ENCODE measurements around the gene ASPG.

The ASPG gene

DNA sequence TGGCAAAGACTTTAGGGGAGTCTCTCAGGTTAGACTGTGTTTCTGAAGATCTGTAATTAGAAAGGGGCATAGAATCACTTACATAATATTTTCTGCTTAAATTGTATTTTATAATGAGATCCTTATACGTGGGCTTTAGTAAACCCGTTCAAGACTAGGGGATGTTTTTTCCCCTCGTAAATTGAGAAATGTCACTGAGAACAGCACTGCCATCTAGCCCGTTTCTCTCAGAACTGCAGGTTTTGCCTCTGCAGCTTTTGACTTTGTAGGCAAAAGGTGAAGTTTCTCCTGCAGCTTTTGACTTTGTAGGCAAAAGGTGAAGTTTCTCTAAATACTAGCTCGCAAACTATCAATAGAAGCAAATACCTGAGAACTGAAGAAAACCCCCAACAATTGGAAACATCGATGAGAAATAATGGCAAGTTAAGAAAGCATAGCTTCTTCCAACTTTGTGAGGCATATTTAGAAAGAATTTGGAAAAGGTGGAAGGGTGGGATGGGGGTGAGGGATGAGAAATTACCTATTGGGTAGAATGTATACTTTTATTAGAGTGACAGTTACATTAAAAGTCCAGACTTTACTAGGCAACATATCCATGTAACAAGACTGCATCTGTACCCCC lies 9.9 kb upstream of the ASPG start:
- DNase-seq (ENCODE audit: low read depth) = no peak

DNA sequence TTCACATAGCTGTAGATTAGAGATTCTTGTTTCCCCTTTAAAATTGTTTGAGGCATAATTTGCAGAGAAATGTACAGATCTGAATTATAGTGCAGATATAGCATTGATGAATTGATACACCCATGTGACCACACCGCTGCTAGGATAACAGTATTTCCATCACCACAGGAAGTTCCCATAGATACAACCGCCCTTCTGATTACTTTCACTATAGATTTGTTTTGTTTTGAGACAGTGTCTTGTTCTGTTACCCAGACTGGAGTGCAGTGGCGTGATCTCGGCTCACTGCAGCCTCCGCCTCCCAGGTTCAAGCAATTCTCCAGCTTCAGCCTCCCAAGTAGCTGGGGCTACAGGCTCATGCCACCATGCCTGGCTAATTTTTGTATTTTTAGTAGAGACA lies 8.8 kb upstream of the ASPG start:
- no peak for DNase-seq (ENCODE audit: low read depth)

DNA sequence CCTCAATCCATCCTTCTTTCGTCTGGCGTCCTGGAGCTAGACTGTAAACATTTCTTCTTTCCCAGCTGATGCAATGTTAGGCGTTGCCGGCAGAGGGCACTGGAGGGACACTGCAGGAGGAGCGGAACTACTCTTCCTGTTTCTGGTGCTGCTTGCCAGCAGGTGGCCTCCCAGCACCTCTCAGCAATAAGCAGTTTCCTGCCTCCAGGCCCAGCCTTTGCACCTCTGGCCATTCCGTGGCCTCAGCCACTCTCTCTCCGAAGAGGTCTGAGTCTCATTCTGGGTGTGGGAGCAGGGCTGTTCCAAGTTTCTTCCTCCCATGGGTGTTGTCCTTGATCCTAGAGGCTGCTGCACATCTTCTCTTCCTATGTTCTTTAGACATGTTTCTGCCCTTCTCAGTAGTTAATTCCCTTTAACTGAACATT lies 7.5 kb upstream of the ASPG start:
- DNase-seq (ENCODE audit: low read depth) = peak; percentile 77

DNA sequence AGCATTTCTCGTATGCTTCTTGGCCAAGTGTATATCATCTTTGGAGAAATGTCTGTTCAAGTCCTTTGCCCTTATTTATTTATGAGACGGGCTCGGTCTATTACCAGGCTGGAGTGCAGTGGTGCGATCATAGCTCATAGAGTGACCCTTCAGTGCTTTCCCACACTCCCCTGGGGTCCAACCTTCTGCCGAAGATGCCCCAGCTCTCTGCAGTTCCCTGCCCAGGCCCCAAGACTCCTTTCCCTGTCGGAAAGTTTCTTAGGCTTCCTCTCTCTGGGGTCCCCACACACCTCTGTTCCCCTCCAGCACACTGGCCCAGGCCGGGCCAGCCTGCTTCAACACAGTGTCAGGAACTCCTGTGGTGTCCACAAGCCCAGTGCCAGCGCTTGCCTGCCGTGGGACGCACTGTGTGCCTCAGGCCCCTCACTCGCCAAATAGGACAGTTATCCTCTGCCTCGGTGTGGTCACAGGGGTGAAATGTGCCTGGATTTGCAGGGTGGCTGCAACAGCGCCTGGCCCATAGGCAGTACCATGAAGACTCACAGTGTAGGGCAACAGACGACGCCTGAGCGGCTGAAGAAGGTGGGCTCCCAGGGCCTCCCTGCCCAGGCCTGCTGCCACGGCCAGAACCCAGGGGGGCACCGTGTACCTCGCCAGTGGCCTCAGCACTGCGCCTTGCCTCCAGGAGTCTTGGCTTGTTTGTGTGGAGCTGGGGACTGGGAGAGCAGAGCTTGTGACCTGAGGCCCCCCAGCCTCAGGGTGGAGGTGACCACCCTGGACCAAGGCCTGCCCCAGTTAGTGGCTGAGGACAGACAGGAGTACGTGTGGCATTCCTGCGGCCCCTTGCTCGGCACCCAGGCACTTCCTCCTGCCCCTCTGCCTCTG lies 4.9 kb upstream of the ASPG start:
- DNase-seq (ENCODE audit: low read depth) = no peak

DNA sequence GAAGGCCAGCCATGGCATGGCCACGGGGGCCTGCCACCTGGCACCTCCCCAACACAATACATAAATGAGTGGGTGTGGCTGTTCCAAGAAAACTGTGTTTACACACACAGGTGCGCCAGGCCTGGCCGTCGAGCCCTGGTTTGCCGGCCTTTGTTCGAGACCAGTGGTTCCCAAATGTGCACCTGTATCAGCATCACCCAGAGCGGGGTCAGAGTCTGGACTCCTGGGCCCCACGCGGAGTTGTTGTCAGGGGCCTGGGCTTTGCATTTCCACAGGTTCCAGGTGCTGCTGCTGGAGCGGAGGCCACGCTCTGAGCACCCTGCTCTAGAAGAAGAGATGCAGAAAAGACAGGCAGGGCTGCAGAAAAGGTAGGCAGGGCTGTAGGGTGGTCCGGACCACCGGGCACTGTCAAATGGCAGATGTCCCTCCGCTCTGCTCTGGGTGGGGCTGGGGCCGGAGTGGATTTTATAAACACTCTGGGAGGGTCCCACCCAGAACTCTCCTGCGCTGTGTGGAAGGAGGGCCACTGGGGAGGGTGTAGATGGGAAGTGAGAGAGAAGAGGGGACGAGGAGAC lies 4.2 kb upstream of the ASPG start:
- no peak for DNase-seq (ENCODE audit: low read depth)

DNA sequence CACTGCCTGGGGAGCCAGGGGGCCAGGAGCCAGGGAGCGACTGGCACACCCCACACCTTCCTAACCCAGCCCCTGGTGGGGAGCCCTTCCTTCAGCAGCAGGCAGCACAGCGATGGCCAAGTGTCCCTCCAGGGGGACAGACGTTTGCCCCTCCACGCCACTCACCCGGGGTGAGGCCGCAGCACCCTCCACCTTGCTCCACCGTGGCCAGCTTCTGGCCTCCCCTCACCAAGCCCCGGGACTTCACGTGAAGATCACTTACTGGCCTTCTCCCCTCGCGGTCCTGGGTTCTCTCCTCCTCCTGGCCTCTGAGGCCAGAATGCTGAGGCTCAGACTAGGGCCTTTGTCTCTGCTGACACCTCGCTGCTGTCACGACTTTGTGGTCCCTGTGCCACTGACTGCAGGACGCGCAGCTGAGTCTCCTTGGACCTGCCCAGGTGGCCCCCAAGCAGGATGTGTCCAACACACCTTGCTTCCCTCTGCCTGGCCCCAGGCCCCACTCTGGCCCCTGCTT lies 3.5 kb upstream of the ASPG start:
- no peak for DNase-seq (ENCODE audit: low read depth)

DNA sequence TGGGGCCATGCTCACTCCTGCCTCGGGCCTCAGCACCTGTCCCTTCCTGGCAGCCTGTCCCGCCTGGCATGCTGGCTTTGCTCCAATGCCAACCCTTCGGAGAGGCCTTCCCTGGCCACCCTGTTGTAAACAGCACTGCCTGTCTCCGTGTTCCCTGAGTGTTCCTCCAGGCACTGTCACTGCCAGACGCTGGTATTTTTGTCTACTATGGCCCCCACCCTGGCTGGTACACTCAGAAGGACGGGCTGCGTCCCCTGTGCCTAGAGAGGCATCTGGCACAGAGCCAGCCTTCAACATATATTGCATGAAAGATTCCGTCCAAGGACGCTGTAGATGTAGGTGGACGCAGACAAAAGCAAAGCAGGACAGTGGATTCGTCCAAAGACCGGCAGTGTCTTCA lies 2.7 kb upstream of the ASPG start:
- no peak for DNase-seq (ENCODE audit: low read depth)

DNA sequence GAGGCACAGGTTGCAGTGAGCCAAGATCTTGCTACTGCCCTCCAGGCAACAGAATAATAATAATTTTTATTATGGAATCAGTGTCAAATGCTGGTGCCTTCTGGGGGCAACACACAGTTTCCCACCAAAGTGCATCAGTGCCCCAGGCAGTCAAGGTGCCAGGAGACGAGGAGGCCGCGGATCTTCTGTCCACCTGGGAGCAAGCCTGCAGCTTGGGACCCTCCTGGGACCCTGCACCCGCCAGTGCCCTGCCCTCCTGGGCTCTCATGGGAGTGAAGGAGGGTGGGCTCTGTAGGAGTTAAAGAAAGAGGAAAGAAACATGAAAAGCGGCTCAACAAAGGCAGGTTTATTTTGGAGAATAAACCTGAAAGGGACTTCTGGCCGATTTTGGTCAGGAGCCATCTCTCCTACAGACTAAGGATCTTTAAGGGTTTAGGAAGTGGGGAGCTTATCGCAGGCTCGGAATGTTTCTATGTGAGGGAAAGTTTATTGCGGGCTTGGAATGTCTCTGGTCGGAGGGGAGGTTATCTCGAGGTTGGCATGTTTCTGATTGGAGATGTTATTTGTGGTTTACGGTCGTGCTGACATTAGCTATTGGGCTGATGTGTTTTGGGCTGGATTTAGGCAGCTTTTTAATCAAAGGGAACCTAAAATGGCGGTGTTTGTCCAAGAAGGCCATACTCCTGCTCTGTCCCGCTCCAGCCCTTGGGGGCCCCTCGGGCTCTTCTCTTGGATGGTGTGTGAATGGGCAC lies 1.1 kb upstream of the ASPG start:
- no peak for DNase-seq (ENCODE audit: low read depth)

DNA sequence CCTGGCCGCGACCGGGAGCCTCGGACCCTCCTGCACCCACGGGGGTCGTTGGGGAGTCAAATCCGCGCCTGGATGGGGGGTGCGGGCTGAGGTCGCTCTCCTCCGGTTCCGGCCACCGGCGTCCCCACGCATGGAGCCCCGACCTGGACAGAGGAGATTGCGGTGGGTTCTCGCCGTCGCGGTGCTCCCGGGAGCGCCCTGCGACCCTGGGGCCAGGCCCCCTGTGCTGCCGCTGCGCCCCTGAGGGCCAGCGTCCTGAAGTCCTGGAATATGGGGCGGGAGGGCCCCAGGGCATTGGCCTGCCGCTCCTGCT lies 345 bp downstream of the ASPG start:
- no peak for DNase-seq (ENCODE audit: low read depth)

DNA sequence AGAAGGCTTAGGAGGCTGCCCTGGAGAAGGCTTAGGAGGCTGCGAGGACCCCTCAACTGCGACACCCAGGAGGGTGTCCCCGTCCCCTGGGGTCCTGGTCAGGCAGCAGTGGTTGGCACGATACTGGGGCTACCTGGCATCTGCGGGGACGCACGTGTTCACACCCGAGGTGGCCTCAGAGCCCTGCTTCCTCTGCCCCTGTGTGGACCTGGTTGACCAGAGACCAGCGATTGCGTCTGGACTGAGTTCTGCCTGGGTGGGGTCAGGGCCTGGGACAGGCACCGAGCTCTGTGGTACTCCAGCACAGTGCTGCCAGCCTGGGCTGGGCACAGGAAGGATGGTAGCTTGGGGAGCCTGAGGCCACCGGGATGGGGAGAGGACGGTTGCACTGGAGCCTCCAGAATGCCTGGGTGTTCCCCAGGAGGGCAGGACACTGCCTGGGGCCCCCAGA lies 735 bp downstream of the ASPG start:
- no peak for DNase-seq (ENCODE audit: low read depth)

DNA sequence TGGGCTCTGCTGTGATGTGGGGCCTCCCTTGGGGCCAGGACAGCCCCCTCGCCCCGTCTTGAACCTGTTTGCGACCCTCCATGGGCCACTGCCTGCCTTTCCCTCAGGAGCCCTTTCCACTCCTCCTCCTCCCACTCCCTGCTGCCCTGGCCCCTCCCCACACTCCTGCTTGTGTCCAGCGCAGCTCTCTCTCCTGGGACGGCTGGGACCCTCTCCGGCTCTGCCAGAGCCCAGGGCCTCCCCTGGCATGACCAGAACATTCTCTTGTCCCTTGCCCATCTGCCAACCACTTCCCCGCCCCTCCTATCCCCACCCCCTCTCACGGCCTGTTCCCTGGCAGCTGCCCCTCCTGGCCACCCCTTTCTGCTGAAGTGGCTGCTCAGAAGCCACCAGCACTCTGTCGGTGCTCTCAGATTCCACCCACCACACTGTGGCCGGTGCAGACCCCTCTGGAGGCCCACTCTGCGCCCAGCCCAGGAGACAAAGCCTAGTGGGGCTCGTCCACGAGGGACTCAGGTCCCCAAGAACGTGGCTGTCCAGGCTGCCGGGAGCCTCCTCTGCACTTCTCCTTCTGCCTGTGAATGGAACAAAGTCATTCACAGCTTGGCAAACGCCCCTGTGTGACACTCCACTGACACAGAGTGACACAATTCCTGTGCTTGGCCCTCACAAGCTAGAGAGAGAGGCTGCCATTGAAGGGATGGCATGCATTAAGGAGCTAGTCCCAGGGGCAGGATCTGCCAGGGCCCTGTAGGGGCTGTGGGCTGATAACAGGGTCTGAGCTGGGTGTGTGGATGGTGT lies 1.4 kb downstream of the ASPG start:
- DNase-seq (ENCODE audit: low read depth) = no peak

DNA sequence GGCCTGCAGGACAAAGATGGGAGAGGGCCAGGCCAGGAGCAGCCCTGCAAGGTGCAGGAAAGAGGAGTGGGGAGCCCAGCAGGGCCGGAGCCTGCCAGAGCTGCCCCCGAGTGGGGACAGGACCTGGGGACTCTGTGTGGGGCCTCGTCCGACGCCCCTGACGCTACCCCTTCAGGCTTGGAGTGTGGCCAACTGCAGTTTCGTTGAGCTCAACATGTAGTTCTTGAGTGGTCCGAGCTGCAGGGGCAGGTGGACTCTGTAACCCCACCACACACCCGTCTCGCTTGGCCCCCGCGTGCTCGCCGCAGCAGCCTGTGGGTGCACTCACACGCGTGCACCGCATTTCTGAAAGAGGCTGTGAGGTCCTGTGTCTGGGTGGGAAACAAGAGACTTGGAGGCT lies 2.0 kb downstream of the ASPG start:
- no peak for DNase-seq (ENCODE audit: low read depth)

DNA sequence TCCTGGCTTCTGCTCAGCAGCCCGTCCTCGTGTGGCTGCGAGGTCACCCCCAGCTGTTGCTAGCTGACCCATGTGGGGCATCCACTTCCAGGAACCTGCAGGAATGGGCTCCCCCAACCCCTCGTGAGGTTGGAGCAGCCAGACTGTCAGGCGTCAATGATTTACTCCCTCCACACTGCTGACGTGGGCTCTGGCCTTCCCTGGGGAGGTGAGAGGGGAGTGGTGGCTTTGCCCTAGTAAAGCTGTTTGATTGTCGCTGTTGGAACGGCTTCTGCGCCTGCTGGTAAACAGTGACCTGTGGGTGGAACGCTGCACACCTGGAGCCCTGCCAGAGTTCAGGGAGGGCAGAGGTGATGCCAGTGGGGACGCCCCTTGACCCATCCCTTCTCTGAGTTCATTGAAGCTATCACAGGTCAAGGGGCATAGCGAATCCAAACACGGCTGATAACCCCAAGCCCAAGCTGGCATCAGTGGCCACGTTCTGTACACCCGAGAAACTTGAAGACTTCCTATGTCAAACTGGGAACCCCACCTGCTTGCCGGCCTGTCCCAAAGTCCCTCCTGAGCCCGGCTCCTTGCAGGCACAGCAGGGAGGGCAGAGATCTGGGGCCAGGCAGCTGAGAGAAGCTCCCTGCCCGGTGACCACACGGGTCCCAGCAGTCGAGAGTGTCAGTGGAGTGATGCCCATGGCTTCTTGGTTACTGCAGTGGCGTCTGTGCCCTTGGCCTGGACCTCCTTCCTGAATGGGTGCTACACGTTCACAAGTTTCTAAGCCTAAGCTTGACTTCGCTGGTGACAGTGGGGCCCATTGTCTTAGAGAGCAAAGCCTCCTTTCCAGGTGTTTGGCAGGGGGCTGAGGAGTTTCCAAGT lies 2.7 kb downstream of the ASPG start:
- DNase-seq (ENCODE audit: low read depth) = no peak

DNA sequence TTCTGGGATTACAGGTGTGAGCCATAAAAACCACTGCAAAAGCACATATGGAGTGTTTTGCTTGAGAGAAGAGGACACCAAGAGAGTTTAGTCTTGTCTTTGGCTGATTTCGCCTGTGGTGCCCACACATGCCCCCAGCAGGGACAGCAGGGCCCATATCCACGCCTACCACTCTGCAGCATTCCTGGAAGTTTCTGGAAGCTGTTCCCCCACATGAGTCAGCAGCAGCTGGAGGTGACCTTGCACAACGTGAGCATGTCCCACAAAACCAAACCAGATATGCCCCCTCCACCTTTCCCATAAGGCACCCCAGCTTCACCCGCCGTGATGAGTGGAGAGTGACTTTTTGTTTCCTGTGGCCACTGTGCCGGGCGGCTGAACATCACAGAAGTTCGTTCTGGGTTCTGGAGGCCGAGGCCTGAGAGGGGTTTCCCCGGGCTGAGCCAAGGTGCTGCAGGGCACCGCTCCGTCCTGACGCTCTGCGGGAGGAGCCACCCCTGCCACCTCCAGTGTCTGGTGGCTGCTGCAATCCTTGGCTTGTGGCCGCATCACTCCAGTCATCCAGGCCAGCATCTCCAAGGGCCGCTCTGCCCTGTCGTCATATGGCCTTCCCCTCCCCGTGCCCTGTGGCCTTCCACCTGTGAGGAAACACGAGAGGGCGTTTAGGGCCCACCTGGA lies 4.7 kb downstream of the ASPG start:
- DNase-seq (ENCODE audit: low read depth) = no peak

DNA sequence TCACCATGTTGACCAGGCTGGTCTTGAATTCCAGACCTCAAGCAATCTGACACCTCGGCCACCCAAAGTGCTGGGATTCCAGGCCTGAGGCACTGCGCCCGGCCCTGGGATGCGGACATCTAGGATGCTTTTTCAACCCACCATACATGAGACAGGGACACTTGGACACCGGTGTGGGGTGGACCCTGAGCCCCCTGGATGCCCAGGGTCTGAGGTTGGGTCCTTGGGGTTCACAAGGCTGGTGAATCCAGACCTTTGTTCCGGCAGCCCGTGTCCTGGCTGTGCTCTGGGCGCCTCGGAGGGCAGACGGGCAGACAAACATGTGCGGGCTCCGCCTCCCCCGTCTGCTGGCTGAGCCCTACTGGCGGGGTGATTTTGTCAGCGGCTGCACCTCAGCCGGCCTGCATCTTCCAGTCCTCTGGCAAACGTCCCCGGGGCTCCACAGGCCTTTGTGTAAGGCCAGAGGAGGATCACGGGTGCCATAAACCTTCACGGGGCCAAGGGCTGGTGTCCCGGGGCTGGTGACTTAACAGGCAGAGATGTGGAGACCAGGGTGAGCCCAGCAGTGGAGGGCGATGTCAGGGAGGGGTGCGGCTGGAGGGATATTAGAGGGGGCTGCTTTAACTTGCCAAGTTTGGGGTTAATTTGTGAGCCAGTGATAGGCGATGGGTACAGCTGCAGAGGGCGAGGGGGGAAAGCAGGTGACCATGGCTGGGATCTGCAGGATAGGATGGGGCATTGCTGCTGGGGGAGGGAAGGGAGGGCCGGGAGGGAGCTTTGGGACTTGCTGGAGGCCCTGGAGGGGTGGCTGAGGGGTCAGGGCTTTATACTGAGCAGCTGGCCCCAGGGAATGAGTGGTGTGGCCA lies 5.8 kb downstream of the ASPG start:
- no peak for DNase-seq (ENCODE audit: low read depth)

DNA sequence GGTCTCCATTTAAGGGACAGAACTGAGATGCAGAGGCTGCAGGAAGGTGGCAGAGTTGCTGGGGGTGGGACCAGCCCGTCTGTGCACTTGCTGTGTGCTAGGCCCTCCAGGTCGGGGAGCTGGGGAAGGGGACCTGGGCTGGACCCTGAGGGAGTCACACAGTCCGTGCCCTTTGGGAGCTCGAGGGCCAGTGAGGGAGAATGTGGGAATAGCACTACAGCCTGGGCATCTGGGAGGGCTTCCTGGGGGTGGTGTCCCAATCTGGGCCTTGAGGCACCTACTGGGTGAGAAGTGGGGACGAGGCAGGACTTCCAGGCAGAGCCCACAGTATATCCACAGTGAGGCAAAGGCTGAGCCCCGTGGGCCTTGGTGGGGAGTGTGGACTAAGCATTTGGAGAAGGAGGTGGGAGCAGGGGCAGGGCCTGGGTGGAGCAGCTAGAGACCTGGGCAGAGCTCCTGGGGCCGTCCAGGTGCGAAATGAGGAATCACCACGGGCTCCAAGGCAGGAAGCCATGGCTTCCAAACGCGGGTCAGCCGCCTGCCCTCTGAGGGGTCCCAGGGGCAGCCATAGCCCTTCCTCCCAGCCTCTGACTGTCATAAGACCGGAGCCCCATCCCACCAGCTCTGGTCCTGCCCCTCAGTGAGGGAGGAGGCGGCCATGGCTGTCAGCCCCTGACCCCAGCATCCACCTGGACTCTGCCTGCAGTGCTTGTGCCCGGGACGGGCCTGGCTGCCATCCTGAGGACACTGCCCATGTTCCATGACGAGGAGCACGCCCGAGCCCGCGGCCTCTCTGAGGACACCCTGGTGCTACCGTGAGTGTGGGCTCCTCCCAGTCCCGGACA lies 6.6 kb downstream of the ASPG start:
- DNase-seq (ENCODE audit: low read depth) = no peak

DNA sequence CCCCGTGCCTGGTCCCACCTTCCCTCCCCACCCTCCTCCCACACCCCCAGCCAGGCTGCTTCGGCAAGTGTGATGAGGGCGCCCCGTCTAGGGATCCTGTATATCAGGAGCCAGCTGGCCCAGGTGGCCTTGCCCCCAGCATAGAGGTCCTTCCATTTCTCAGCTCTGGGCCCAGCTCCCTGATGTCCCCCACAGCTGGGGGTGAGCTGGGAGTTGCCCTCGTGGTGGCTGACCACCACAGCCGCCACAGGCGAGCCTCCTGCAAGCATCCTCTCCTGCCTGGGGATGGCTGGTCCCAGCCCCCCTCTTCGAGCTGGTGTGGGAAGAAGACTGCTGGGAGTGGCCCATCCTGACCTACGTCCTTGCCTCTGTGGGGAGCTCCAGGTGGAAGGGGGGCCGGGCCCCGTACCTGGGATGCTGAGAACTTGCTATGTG lies 7.4 kb downstream of the ASPG start:
- DNase-seq (ENCODE audit: low read depth) = no peak
